K562 (cell line): Measurements from ENCODE around the gene CENPI. TPM values are rescaled to one million over a fixed set of nuclear protein-coding genes. Genes with fewer than 3 reads are reported as not detected.

Source experiments
- CBX2 ChIP-seq: fragments of 200-600 bp; sonication (generic); IDR thresholded peaks from one replicate; pipeline ENCODE4 v1.6.1; 2012; ENCODE audit warnings: mild to moderate bottlenecking, low read length, inconsistent platforms; ENCODE audit not compliant: insufficient read depth, poor library complexity, severe bottlenecking
- DIDO1 ChIP-seq: fragments of 450-650 bp; IDR thresholded peaks from 2 replicates; pipeline ENCODE4 v1.6.1; 2016; ENCODE audit warnings: low read depth, missing biosample characterization, missing genetic modification characterization
- ESRRB ChIP-seq: fragments of 250-450 bp; sonication (Bioruptor Pico); IDR thresholded peaks from 2 replicates; pipeline ENCODE4 v1.5.0; 2020; ENCODE audit warnings: mild to moderate bottlenecking, moderate library complexity, borderline replicate concordance
- FOSL1 ChIP-seq: fragments of 200-800 bp; sonication (Bioruptor generic); conservative IDR thresholded peaks from 2 replicates; pipeline ENCODE4 v1.6.1; 2016; ENCODE audit warnings: missing genetic modification characterization, missing compliant biosample characterization
- KHSRP ChIP-seq: fragments of 450-650 bp; IDR thresholded peaks from 2 replicates; pipeline ENCODE4 v1.6.1; 2017
- NCOA2 ChIP-seq, 2 experiments: fragments of 450-650 bp; IDR thresholded peaks; 2 replicates each; pipeline ENCODE4 v1.6.1; 2018; ENCODE audit warnings: mild to moderate bottlenecking in 2 of 2, moderate library complexity in 1 of 2; ENCODE audit not compliant: partially characterized antibody in 2 of 2
- SETDB1 ChIP-seq: IDR thresholded peaks from one replicate; pipeline ENCODE4 v1.6.1; 2012; ENCODE audit warnings: low read length, control low read depth, inconsistent platforms
- SMARCA5 ChIP-seq: fragments of 450-650 bp; IDR thresholded peaks from 2 replicates; pipeline ENCODE4 v1.6.1; 2016
- SMC3 ChIP-seq: conservative IDR thresholded peaks from 2 replicates; pipeline ENCODE4 v1.6.1; 2011; ENCODE audit warnings: low read depth, low read length, improper control_type of control experiment; ENCODE audit not compliant: insufficient read depth
- SRF ChIP-seq, 2 experiments: fragments of 250-450, 450-650 bp in 1 of 2; sonication (Bioruptor Pico) in 1 of 2; sonication (generic) in 1 of 2; formaldehyde crosslinking; IDR thresholded peaks; 2 replicates each; pipeline versions ENCODE4 v1.5.0 to v1.5.1; 2020 to 2022; ENCODE audit warnings: mild to moderate bottlenecking in 1 of 2, missing genetic modification reagents in 1 of 2
- TAL1 ChIP-seq: fragments of 450-650 bp; IDR thresholded peaks from 2 replicates; pipeline ENCODE4 v1.6.1; 2016; ENCODE audit warnings: mild to moderate bottlenecking
- ZFP36 ChIP-seq: fragments of 150-350 bp; IDR thresholded peaks from 2 replicates; pipeline ENCODE4 v1.6.1; 2018; ENCODE audit warnings: low read length, low read depth; ENCODE audit not compliant: partially characterized antibody
- ZNF224 ChIP-seq: sonication (generic); formaldehyde crosslinking; IDR thresholded peaks from 2 replicates; pipeline ENCODE4 v1.8.0; 2022; ENCODE audit warnings: mild to moderate bottlenecking, missing genetic modification reagents
- ZNF324 ChIP-seq: fragments of 250-450 bp; sonication (Bioruptor Pico); IDR thresholded peaks from 2 replicates; pipeline ENCODE4 v1.4.0; 2020; ENCODE audit warnings: mild to moderate bottlenecking
- polyA plus RNA-seq, 8 experiments: library from polyadenylated mRNA; depleted of rRNA in 4 of 8; stranded (reverse) in 5 of 8; unstranded in 3 of 8; fragments of >200 nt; fragmentation: Nextera tagmentation in 2 of 8; fragmentation: Illumina TruSeq in 1 of 8; extraction: Ambion mirVana in 2 of 8; extraction: Trizol in 1 of 8; gene quantifications; 2 replicates each; pipeline versions ENCODE4 v1.2.1 to v1.2.3, GENCODE V29; 2011 to 2014; ENCODE audit warnings: inconsistent platforms in 1 of 8, missing spikeins in 1 of 8
- total RNA-seq, 7 experiments: library from RNA; depleted of rRNA in 6 of 7; stranded (reverse); fragments of >200 nt in 6 of 7; fragmentation: Illumina TruSeq in 2 of 7; extraction: Trizol in 2 of 7; gene quantifications; 2 replicates each; pipeline versions ENCODE4 v1.2.1 to v1.2.3, GENCODE V29; 2011 to 2021; ENCODE audit warnings: low replicate concordance in 1 of 7
- TF ChIP-seq, protein P1 (sequence below): fragments of 200-800 bp; sonication (Bioruptor generic); IDR thresholded peaks from 2 replicates; pipeline ENCODE4 v1.6.1; 2016; ENCODE audit warnings: missing genetic modification characterization, missing compliant biosample characterization
- TF ChIP-seq, protein P2 (sequence below): fragments of 250-450 bp; sonication (Bioruptor Pico); IDR thresholded peaks from 2 replicates; pipeline ENCODE4 v1.5.0; 2022; ENCODE audit warnings: mild to moderate bottlenecking
- TF ChIP-seq, protein P3 (sequence below): fragments of 450-650 bp; IDR thresholded peaks from one replicate; pipeline ENCODE4 v1.6.1; 2018; ENCODE audit warnings: mild to moderate bottlenecking, moderate library complexity; ENCODE audit not compliant: partially characterized antibody
- TF ChIP-seq, protein P4 (sequence below), 3 experiments: fragments of 200-800 bp in 1 of 3; sonication (Bioruptor generic) in 1 of 3; sonication (generic) in 1 of 3; formaldehyde crosslinking in 1 of 3; IDR thresholded peaks; 2 replicates each; pipeline versions ENCODE4 v1.6.1 to v1.8.0; 2016 to 2022; ENCODE audit warnings: mild to moderate bottlenecking in 2 of 3, missing compliant biosample characterization in 2 of 3, missing genetic modification characterization in 2 of 3, missing genetic modification reagents in 1 of 3

Gene CENPI
- total and polyA plus RNA-seq, 9 of the 15 experiments (the other 6 are each of a cell fraction or from before 2014, with no cell fraction given), result 6.6 to 23.5 (median 14.9) TPM

DNA sequence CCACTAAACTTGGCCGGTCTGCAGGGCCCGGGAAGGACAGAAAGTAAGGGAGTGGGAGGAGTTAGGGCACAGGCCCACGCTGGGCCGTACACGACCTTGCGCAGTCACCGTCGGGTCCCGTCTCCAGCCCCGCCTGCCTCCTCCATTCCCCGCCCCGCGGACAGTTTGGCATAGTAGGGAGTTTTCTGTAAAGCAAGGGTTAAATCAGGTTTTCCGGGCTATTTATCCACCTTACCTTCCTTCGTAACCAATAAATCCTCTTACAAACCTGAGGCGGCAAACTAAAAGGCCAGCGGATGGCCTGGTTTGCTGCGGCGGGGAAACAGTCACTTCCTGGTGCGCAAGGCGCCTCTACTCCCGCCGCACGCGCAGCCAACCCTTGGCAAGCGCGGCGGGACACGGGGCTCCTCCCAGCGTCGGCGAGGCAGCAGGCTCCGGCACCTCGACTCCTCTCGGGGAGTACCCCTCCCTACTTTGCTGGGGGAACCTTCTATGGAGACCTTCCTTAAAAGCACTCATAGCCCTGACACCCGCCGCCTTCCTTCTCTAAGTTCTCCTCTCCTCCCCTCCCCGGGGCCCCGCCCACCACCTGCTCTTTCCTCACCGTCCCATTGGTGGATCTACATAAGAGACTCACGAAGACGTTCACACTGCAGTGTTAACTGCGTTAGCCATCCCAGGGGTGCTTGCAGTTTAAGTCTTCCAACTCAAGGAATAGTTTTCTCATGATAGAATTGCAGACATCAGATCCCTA, 46.3 kb upstream of the CENPI start, which contains the start of gene TRMT2B (continued):
- TF ChIP-seq, protein P1, sequence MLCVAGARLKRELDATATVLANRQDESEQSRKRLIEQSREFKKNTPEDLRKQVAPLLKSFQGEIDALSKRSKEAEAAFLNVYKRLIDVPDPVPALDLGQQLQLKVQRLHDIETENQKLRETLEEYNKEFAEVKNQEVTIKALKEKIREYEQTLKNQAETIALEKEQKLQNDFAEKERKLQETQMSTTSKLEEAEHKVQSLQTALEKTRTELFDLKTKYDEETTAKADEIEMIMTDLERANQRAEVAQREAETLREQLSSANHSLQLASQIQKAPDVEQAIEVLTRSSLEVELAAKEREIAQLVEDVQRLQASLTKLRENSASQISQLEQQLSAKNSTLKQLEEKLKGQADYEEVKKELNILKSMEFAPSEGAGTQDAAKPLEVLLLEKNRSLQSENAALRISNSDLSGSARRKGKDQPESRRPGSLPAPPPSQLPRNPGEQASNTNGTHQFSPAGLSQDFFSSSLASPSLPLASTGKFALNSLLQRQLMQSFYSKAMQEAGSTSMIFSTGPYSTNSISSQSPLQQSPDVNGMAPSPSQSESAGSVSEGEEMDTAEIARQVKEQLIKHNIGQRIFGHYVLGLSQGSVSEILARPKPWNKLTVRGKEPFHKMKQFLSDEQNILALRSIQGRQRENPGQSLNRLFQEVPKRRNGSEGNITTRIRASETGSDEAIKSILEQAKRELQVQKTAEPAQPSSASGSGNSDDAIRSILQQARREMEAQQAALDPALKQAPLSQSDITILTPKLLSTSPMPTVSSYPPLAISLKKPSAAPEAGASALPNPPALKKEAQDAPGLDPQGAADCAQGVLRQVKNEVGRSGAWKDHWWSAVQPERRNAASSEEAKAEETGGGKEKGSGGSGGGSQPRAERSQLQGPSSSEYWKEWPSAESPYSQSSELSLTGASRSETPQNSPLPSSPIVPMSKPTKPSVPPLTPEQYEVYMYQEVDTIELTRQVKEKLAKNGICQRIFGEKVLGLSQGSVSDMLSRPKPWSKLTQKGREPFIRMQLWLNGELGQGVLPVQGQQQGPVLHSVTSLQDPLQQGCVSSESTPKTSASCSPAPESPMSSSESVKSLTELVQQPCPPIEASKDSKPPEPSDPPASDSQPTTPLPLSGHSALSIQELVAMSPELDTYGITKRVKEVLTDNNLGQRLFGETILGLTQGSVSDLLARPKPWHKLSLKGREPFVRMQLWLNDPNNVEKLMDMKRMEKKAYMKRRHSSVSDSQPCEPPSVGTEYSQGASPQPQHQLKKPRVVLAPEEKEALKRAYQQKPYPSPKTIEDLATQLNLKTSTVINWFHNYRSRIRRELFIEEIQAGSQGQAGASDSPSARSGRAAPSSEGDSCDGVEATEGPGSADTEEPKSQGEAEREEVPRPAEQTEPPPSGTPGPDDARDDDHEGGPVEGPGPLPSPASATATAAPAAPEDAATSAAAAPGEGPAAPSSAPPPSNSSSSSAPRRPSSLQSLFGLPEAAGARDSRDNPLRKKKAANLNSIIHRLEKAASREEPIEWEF, result no peak
- TF ChIP-seq, protein P2, sequence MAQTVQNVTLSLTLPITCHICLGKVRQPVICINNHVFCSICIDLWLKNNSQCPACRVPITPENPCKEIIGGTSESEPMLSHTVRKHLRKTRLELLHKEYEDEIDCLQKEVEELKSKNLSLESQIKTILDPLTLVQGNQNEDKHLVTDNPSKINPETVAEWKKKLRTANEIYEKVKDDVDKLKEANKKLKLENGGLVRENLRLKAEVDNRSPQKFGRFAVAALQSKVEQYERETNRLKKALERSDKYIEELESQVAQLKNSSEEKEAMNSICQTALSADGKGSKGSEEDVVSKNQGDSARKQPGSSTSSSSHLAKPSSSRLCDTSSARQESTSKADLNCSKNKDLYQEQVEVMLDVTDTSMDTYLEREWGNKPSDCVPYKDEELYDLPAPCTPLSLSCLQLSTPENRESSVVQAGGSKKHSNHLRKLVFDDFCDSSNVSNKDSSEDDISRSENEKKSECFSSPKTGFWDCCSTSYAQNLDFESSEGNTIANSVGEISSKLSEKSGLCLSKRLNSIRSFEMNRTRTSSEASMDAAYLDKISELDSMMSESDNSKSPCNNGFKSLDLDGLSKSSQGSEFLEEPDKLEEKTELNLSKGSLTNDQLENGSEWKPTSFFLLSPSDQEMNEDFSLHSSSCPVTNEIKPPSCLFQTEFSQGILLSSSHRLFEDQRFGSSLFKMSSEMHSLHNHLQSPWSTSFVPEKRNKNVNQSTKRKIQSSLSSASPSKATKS (CRISPR knock-in tag), result no peak
- TF ChIP-seq SMARCA5, result no peak
- TF ChIP-seq TAL1, result no peak
- no peak for TF ChIP-seq SETDB1
- TF ChIP-seq ZFP36, result no peak
- TF ChIP-seq, protein P3, sequence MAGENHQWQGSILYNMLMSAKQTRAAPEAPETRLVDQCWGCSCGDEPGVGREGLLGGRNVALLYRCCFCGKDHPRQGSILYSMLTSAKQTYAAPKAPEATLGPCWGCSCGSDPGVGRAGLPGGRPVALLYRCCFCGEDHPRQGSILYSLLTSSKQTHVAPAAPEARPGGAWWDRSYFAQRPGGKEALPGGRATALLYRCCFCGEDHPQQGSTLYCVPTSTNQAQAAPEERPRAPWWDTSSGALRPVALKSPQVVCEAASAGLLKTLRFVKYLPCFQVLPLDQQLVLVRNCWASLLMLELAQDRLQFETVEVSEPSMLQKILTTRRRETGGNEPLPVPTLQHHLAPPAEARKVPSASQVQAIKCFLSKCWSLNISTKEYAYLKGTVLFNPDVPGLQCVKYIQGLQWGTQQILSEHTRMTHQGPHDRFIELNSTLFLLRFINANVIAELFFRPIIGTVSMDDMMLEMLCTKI, result no peak
- no peak for TF ChIP-seq NCOA2 (IDR thresholded peaks at IDR 0.05; ENCODE audit: partially characterized antibody in 2 of 2)
- no peak for TF ChIP-seq SRF (CRISPR knock-in tag; IDR thresholded peaks at IDR 0.05)
- TF ChIP-seq ESRRB (CRISPR knock-in tag), result no peak
- no peak for TF ChIP-seq ZNF324 (CRISPR knock-in tag)
- TF ChIP-seq SMC3, result no peak
- TF ChIP-seq KHSRP, result no peak
- TF ChIP-seq, protein P4, sequence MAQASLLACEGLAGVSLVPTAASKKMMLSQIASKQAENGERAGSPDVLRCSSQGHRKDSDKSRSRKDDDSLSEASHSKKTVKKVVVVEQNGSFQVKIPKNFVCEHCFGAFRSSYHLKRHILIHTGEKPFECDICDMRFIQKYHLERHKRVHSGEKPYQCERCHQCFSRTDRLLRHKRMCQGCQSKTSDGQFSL (CRISPR knock-in tag; IDR thresholded peaks at IDR 0.05), result no peak
- TF ChIP-seq, protein P4 (tag; IDR thresholded peaks at IDR 0.05), result no peak
- TF ChIP-seq CBX2, result no peak
- TF ChIP-seq ZNF224 (CRISPR knock-in tag), result no peak
- no peak for TF ChIP-seq DIDO1 (tag)
- 0 out of 2 replicates have a peak, but pooled peaks have one; percentile 27 for TF ChIP-seq FOSL1
